Naive thymus-derived CD8-positive, alpha-beta T cell (primary cell): ENCODE results near the gene LCN2. TPM values are rescaled to one million over a fixed set of nuclear protein-coding genes. Genes with fewer than 3 reads are reported as not detected.
"Not testable (repeated sequence)": the region's sequence is repeated elsewhere in the genome, so short reads cannot be mapped to it uniquely, and the experiment has no call there.

ENCODE experiments used
- ATAC-seq, 2 donors: fragments of 150-1000 bp; cut with Tn5 transposase in 1 of 2; sonication (Bioruptor Pico), chemical (Tn5 transposase) in 1 of 2; 1 replicate in 1 of 2; 2 replicates in 1 of 2; pipeline ENCODE4 v1.10.0; 2021; ENCODE audit warnings: mild to moderate bottlenecking in 2 of 2, moderate library complexity in 2 of 2
- POLR2A ChIA-PET: fragments of 350-600 bp; sonication (Branson Sonifier 250); formaldehyde crosslinking; loops from one replicate; lab custom pipeline; 2021; ENCODE audit warnings: antibody characterized with exemption; lab: Charles Lee
- DNase-seq, 10 donors: peaks; one replicate each; pipeline versions ENCODE4 v3.0.0 to v3.0.0-alpha.2; 2020 to 2022
- H3K27ac Mint-ChIP-seq, 10 donors: one replicate each; pipeline ENCODE4 v1.8.0; 2020 to 2022; ENCODE audit warnings: mild to moderate bottlenecking in 10 of 10, mixed read lengths in 10 of 10, moderate library complexity in 4 of 10, inconsistent platforms in 1 of 10
- H3K27me3 Mint-ChIP-seq, 5 donors: one replicate each; pipeline ENCODE4 v1.8.0; 2021 to 2022; ENCODE audit warnings: mixed read lengths in 5 of 5
- H3K36me3 Mint-ChIP-seq, 3 donors: one replicate each; pipeline ENCODE4 v1.8.0; 2020 to 2022; ENCODE audit warnings: mixed read lengths in 3 of 3, mild to moderate bottlenecking in 2 of 3, inconsistent platforms in 1 of 3
- H3K4me1 Mint-ChIP-seq, 4 donors: one replicate each; pipeline ENCODE4 v1.8.0; 2021 to 2022; ENCODE audit warnings: mixed read lengths in 4 of 4
- H3K4me3 Mint-ChIP-seq, 10 donors: one replicate each; pipeline ENCODE4 v1.8.0; 2020 to 2022; ENCODE audit warnings: mild to moderate bottlenecking in 10 of 10, mixed read lengths in 10 of 10, moderate library complexity in 6 of 10, inconsistent platforms in 1 of 10
- H3K9me3 Mint-ChIP-seq, 9 donors: one replicate each; pipeline ENCODE4 v1.8.0; 2020 to 2022; ENCODE audit warnings: mixed read lengths in 9 of 9, mild to moderate bottlenecking in 3 of 9, inconsistent platforms in 1 of 9, moderate library complexity in 1 of 9
- polyA plus RNA-seq, 3 donors: library from polyadenylated mRNA; unstranded; fragments of 300-500 nt; fragmentation: Illumina TruSeq; gene quantifications; one replicate each; pipeline ENCODE4 v1.2.3, GENCODE V29; 2021
- total RNA-seq, 8 experiments: library from RNA in 2 of 8; stranded (reverse) in 2 of 8; gene quantifications; one replicate each; pipeline ENCODE4 v1.2.3 and lab custom pipeline; 2021 to 2026

LCN2 gene
- total and polyA plus RNA-seq, 5 experiments from 2014 or later: not detected

DNA sequence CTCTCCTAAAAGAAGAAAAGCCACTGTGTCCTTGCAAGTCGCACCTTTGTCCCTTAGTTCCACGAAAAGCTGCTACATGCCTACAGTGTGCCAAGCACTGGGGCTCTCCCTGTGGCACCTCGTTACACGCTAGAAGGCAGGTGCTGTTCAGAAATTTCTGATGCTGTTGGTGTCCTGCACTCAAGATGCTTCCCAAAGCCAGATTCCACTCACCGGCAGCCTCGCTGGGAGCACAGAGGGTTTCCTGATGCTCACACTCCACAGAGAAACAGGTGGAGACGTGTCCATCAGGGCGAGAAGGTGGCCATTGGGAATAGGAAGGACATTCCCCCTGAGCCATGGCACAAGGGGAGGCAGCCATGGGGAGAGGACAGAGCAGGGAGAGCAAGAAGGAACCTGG is 17.9 kb upstream of the LCN2 start:
- ATAC-seq, H3K27me3 Mint-ChIP-seq, H3K4me3 Mint-ChIP-seq, H3K9me3 Mint-ChIP-seq, H3K36me3 Mint-ChIP-seq, H3K27ac Mint-ChIP-seq, POLR2A ChIA-PET: not testable (repeated sequence)
- peaks cover 13 to 27% (median 20%) of the 10 kb centered on the region in 4 donors for H3K4me1 Mint-ChIP-seq
- DNase-seq: peak in 1 of 10 donors; percentile 40

DNA sequence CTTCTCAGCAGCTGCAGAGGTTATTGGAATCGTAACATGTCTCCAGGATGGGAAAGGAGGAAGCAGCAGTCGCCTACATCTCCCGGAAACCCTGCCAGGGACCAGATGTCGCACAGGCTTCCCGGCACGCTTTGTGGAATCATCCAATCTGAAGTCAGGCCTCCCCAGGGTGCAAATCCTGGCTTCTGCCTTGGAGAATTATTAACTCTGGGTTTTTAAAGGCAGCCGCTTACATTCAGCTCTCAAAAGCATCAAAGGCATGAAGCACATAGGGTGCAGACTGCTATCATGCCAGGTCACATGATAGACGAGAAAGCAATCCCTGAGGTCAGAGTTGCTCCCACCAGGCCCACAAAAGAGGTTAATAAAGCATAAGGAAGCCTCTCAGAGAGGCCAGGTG is 17.1 kb upstream of the LCN2 start:
- H3K27me3 Mint-ChIP-seq, ATAC-seq, H3K36me3 Mint-ChIP-seq, POLR2A ChIA-PET, H3K4me3 Mint-ChIP-seq, H3K27ac Mint-ChIP-seq, H3K9me3 Mint-ChIP-seq: not testable (repeated sequence)
- DNase-seq: peak in 1 of 10 donors; percentile 1
- H3K4me1 Mint-ChIP-seq: peaks cover 13 to 23% (median 19%) of the 10 kb centered on the region in 4 donors

DNA sequence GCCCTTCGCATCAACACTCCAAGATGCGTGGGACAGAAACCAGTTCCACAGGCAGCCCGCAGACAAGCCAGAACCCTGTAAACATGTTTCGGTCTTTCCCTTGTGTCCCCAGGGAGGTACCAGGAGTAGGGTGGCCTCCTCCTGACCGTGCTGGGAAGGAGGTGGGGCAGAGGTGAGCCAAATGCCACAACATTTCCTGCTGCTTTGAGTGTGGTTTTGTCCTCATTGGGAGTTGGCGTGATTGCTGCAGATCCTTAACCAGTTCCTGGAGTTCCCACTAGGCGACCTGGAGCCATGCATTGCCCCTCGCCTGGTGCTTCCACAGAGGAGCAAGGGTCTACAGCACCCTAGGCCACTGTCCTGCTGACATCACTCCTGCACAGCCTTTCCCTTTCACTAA is 13.7 kb upstream of the LCN2 start:
- ATAC-seq, H3K27me3 Mint-ChIP-seq, H3K4me3 Mint-ChIP-seq, H3K36me3 Mint-ChIP-seq, H3K9me3 Mint-ChIP-seq, H3K4me1 Mint-ChIP-seq, POLR2A ChIA-PET: not testable (repeated sequence)
- DNase-seq: peak in 1 of 10 donors; percentile 32
- peak overlapping the region in 1 of 10 donors; percentile 31 for H3K27ac Mint-ChIP-seq

DNA sequence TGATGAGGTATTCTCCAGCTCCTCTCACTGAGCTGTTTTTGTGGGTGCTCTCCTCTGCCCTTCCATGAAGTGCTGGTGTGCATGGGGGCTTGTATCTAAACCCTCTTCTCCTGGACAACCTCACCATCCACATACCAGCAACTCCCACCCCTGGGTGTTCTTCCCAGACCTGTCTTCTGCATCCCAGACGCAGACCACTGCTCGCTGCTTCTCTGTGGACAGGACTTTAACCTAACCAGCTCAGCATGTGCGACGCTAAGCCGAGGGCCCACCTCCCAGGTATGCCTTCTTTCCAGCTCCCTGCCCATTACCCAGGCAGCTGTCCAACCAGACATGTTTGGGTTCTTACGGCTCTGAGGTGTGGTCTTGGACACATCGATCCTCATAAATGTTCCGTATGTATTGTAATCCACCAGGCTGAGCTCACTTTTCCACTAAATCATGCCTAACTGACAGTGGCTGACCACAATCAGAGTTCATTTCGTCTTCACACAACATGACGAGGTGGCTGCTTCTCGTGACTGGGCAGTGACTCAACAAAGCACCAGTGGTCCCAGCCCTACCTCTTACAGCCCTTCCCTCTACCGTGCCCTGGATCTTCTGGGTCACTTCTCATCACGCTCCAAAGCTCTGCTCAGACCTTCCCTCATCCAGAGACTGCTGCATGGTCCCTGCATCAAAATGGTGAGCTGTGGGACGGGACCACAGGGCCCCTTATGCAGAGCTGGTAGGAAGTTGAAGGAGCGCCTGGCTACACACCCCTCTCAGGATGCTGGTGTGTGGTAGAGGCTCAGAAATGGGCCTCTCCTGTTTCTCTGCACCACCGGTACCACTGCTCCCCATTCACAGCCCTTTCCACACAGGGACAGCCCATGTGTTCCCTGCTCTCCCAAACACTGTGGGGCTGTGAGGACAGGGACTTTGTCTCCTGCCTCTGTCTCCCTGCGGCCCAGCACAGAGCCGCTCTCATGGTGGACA is 12.1 kb upstream of the LCN2 start:
- peak overlapping the region in 1 of 10 donors; percentile 87 for H3K27ac Mint-ChIP-seq
- peak in 1 of 10 donors; percentile 37 for DNase-seq
- ATAC-seq: no peak
- H3K4me1 Mint-ChIP-seq: peaks cover 3 to 10% (median 7%) of the 10 kb centered on the region in 4 donors
- no peak overlapping the region for H3K4me3 Mint-ChIP-seq
- H3K9me3 Mint-ChIP-seq: no peaks in the 10 kb centered on the region
- no peaks in the 10 kb centered on the region for H3K36me3 Mint-ChIP-seq
- POLR2A ChIA-PET: interaction anchor here (0.6 kb wide), 1 partner anchor 39 kb away, joined by 4 read pairs; no protein-coding TSS in a partner anchor
- H3K27me3 Mint-ChIP-seq: peaks cover 0 to 6% (median 0%) of the 10 kb centered on the region in 5 donors

DNA sequence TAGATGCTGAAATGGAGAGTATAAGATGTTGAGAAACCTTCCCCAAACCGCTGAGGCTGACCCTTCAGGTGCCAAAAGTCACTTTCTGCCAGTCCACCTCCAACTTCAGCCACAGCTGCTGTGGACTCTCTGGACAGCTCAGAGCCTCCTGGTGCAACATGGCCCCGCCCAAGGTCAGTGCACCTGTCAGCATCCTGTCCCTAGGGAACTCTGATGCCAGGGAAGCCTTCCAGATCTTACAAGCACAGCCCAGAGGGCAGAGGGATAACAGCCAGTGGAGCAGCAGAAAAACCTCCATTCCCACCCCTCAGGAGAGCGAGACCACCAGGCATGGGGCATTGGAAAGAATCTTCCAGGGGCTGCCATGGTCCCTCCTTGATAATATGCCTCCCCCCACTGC is 11.3 kb upstream of the LCN2 start:
- ATAC-seq (no peak), DNase-seq (peak in 1 of 10 donors; percentile 16)
- no peak overlapping the region for H3K27ac Mint-ChIP-seq
- peaks cover 0 to 5% (median 0%) of the 10 kb centered on the region in 5 donors for H3K27me3 Mint-ChIP-seq
- no peaks in the 10 kb centered on the region for H3K9me3 Mint-ChIP-seq
- peaks cover 5 to 13% (median 9%) of the 10 kb centered on the region in 4 donors for H3K4me1 Mint-ChIP-seq
- POLR2A ChIA-PET: no interaction called here
- H3K4me3 Mint-ChIP-seq: peak overlapping the region in 1 of 10 donors; percentile 30
- H3K36me3 Mint-ChIP-seq: no peaks in the 10 kb centered on the region

DNA sequence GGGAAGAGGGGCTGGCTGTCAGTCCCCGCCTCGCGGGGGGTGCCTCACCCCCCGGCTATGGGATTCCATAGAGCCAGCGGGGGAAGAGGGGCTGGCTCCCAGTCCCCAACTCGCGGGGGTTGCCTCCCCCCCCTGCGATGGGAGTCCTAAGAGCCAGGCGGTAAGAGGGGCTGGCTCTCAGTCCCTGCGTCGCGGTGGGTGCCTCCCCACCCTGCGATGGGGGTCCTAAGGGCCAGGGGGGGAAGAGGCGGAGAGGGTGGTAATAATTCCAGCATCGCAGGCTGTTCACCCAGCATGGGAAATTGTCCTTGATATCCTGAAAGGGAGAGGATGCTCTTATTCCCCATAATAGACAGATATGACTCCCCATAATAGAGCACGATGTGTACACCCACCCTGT is 9.6 kb upstream of the LCN2 start:
- Mint-ChIP-seq H3K36me3 (no peaks in the 10 kb centered on the region), H3K4me1 (peaks cover 10 to 18% (median 12%) of the 10 kb centered on the region in 4 donors), H3K4me3 (no peak overlapping the region), H3K27ac (no peak overlapping the region), H3K27me3 (no peaks in the 10 kb centered on the region), H3K9me3 (no peaks in the 10 kb centered on the region)
- ATAC-seq (no peak), DNase-seq (peak in 1 of 10 donors; percentile 38)
- POLR2A ChIA-PET: no interaction called here

DNA sequence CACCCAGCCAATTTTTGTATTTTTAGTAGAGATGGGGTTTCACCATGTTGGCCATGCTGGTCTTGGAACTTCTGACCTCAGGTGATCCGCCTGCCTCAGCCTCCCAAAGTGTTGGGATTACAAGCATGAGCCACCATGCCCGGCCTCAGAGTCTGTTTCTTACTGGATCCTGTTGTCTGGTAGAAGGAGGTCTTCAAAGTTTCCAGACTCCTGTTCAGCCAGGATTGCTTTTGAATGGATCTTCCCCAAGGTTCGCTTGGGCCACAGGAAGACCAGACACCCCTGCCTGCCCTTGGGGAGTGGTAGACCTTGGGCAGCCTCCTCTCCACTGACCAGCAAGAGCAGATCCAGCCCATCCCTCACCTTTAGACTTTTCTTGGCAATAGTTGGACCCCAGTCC is 7.6 kb upstream of the LCN2 start:
- POLR2A ChIA-PET: interaction anchor here (0.6 kb wide), 1 partner anchor 20 kb away, joined by 3 read pairs; no protein-coding TSS in a partner anchor
- Mint-ChIP-seq H3K27me3 (no peaks in the 10 kb centered on the region), H3K4me3 (peak overlapping the region in 1 of 10 donors; percentile 33), H3K4me1 (peaks cover 10 to 12% (median 11%) of the 10 kb centered on the region in 4 donors), H3K27ac (peak overlapping the region in 3 of 10 donors; percentile 6 to 91 (median 68)), H3K9me3 (no peaks in the 10 kb centered on the region), H3K36me3 (no peaks in the 10 kb centered on the region)
- DNase-seq (peak in 1 of 10 donors; percentile 0), ATAC-seq (no peak)

DNA sequence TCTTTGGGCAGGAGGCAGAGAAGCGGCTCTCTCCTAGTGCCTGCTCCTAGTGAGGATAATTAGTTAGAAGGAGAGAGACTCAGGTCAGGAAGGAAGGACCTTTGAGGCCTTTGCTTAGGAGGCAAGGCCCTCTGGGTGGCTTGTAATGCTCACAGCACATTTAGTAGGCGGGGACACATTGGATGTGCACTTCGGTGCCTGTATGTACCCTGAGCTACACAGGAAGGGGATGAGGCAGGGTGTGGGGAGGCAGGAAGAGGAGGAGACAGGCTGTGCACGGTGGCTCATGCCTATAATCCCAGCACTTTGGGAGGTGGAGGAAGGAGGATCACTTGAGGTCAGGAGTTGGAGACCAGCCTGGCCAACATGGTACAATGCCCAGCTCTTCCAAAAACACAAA is 7.2 kb upstream of the LCN2 start:
- peak overlapping the region in 5 of 10 donors; percentile 13 to 59 (median 33) for H3K4me3 Mint-ChIP-seq
- H3K9me3 Mint-ChIP-seq: no peaks in the 10 kb centered on the region
- H3K36me3 Mint-ChIP-seq: no peaks in the 10 kb centered on the region
- H3K4me1 Mint-ChIP-seq: peaks cover 9 to 12% (median 11%) of the 10 kb centered on the region in 4 donors
- peak in 1 of 10 donors; percentile 31 for DNase-seq
- H3K27me3 Mint-ChIP-seq: no peaks in the 10 kb centered on the region
- ATAC-seq: peak; percentile 41 to 77
- POLR2A ChIA-PET: interaction anchor here (0.6 to 1.3 kb wide), 2 partner anchors 19 to 20 kb away, joined by 3 read pairs; no protein-coding TSS in a partner anchor
- peak overlapping the region in 6 of 10 donors; percentile 6 to 91 (median 76) for H3K27ac Mint-ChIP-seq

DNA sequence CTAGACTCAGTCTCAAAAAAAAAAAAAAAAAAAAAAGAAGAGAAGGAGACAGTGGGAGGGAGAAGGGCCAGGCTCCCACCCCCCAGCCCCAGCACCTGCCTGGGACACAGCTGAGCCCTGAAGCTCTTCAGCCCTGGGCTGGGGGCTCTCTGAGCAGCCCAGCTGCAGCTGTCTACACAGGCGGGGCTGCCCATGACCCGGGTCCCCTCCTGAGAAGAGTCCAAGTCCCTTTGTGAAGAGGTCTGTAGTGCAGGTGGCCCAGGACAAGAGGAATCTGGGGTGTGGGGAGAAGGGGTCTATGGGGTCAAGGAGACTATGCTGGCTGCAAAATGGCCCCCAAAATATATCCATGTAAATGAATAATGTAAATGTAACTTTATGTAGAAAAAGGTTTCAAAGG is 6.7 kb upstream of the LCN2 start:
- Mint-ChIP-seq H3K27me3 (no peaks in the 10 kb centered on the region), H3K4me1 (peaks cover 9 to 12% (median 11%) of the 10 kb centered on the region in 4 donors), H3K27ac (peak overlapping the region in 2 of 10 donors; percentile 38 to 83), H3K4me3 (no peak overlapping the region), H3K36me3 (no peaks in the 10 kb centered on the region), H3K9me3 (no peaks in the 10 kb centered on the region)
- POLR2A ChIA-PET: interaction anchor here (1.2 to 1.3 kb wide), 2 partner anchors 14 to 19 kb away, joined by 3 read pairs; no protein-coding TSS in a partner anchor
- ATAC-seq (no peak), DNase-seq (peak in 1 of 10 donors; percentile 61)

DNA sequence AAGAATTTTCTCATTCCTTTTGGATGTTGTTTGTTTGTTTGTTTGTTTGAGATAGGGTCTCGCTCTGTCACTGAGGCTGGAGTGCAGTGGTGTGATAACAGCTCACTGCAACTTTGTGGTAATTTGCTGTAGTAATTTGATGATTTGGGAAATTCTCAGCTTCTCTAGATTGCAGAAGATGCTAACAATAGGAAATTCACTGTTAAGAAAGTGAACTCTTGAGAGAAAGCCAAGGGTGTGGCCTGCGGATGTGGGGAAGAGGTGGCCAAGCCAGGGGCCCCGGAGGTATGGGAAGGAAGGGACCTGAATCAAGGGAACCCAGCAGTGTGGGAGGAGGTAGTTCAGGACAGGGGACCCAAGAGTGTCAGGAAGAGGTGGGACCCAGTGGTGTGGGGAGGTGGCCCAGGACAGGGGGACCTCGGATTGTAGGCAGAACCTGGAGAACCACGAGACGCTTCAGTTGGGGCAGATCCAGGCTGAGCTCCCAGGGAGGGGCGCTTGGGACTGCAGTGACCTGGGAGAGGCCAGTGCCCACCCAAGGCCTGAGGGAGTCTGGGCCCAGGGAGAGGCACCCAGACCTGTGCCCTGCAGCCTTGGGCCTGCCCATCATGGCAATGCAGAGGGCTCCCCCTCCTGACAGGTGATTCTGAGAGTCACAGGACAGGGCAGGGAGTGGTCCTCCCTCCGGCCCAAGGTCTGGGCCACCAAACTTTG is 5.6 kb upstream of the LCN2 start:
- Mint-ChIP-seq H3K4me3 (no peak overlapping the region), H3K36me3 (no peaks in the 10 kb centered on the region), H3K4me1 (peaks cover 9 to 12% (median 11%) of the 10 kb centered on the region in 4 donors), H3K27ac (peak overlapping the region in 1 of 10 donors; percentile 29), H3K27me3 (no peaks in the 10 kb centered on the region), H3K9me3 (no peaks in the 10 kb centered on the region)
- DNase-seq (peak in 1 of 10 donors; percentile 47), ATAC-seq (no peak)
- POLR2A ChIA-PET: interaction anchor here (1.2 kb wide), 1 partner anchor 15 kb away, joined by 3 read pairs; no protein-coding TSS in a partner anchor

DNA sequence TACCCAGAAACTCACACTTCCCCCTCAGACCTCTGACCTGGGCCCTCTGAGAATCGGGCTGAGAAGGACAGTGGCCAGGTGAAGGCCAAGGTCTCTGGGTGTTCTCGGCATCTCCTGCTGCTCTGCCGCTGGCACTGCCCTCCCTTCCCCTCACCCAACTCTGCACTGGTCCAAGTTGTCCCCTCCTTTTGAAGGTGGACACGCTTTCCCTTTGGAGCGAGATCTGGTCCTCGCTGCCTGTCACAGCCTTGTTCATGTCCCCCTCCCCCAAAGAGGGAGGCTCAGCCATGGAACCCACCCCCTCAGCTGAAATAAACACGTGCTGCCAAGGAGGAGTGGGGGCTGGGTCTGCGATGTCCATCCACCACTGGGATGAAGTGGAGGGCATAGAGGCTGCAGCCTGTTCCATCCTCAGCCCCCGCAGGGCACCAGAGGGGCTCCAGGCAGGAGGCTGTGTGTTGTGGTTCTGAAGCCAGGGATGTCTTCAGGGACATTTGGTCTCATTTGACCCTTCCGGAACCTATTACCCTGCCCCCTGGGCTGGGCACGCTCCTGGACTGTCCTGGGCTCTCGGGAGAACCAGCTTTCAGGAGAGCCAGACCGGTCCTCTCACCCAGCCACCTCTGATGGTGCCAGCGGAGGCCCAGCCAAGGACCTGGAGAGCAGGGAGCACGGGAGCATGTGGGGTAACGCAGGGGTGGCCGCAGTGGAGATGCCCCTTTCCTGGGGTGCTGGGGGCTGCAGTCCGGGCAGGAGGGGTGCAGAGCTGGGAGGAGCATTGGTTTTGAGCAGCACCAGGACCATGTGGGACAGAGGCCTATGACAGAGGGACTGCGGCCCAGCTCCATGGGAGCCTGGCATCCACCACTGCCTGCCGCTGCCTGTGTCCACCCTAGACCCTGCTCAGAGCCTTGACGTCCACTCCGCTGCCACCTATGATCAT is 4.7 kb upstream of the LCN2 start:
- H3K4me1 Mint-ChIP-seq: peaks cover 9 to 12% (median 11%) of the 10 kb centered on the region in 4 donors
- DNase-seq (peak in 1 of 10 donors; percentile 61), ATAC-seq (no peak)
- no peaks in the 10 kb centered on the region for H3K36me3 Mint-ChIP-seq
- H3K9me3 Mint-ChIP-seq: no peaks in the 10 kb centered on the region
- no peak overlapping the region for H3K4me3 Mint-ChIP-seq
- H3K27me3 Mint-ChIP-seq: no peaks in the 10 kb centered on the region
- no peak overlapping the region for H3K27ac Mint-ChIP-seq
- POLR2A ChIA-PET: no interaction called here
